ENCODE results near the gene MAL. TPM values are rescaled to one million over a fixed set of nuclear protein-coding genes. Genes with fewer than 3 reads are reported as not detected.

The MAL gene
- total RNA-seq, 2 experiments from 2014 or later = 63.5 to 63.6 TPM

GRCh38 chr2:94987074-94988020, 38.2 kb upstream of the MAL start:
- CTCF ChIA-PET = interaction anchor here (0.6 to 2.7 kb wide), 10 partner anchors 9 to 95 kb away, joined by 3 to 23 read pairs (median 6); no protein-coding TSS in a partner anchor
- Mint-ChIP-seq H3K27me3 (peaks cover 12% of the 10 kb centered on the region), H3K36me3 (no peaks in the 10 kb centered on the region), H3K4me3 (no peak overlapping the region), H3K4me1 (ENCODE audit: low read depth) (no peaks in the 10 kb centered on the region), H3K27ac (no peak overlapping the region), H3K9me3 (no peaks in the 10 kb centered on the region)
- intact Hi-C loops (cut with micrococcal nuclease) = no loop called here
- POLR2A ChIA-PET = no interaction called here
- no peak for DNase-seq

- H3K4me1 Mint-ChIP-seq (ENCODE audit: low read depth) = no peaks in the 10 kb centered on the region
- intact Hi-C loops (cut with micrococcal nuclease) = no loop called here
- peaks cover 15% of the 10 kb centered on the region for H3K27me3 Mint-ChIP-seq
- H3K27ac Mint-ChIP-seq = no peak overlapping the region
- H3K36me3 Mint-ChIP-seq = no peaks in the 10 kb centered on the region
- no peak overlapping the region for H3K4me3 Mint-ChIP-seq
- DNase-seq = no peak
- POLR2A ChIA-PET = no interaction called here
- CTCF ChIA-PET = interaction anchor here (1.2 kb wide), 1 partner anchor 124 kb away, joined by 6 read pairs; no protein-coding TSS in a partner anchor
- H3K9me3 Mint-ChIP-seq = no peaks in the 10 kb centered on the region
These were observed 34.6 kb upstream of the MAL start for GRCh38 chr2:94990956-94991355.

GRCh38 chr2:94992360-94992759, 33.1 kb upstream of the MAL start:
- no peak overlapping the region for H3K27ac Mint-ChIP-seq
- H3K4me3 Mint-ChIP-seq = no peak overlapping the region
- POLR2A ChIA-PET = no interaction called here
- intact Hi-C loops (cut with micrococcal nuclease) = no loop called here
- peaks cover 19% of the 10 kb centered on the region for H3K27me3 Mint-ChIP-seq
- no peak for DNase-seq
- no peaks in the 10 kb centered on the region for H3K36me3 Mint-ChIP-seq
- no peaks in the 10 kb centered on the region for H3K9me3 Mint-ChIP-seq
- CTCF ChIA-PET = no interaction called here
- H3K4me1 Mint-ChIP-seq (ENCODE audit: low read depth) = no peaks in the 10 kb centered on the region

GRCh38 chr2:94993176-94994062, 32.1 kb upstream of the MAL start:
- peaks cover 25% of the 10 kb centered on the region for H3K27me3 Mint-ChIP-seq

DNA sequence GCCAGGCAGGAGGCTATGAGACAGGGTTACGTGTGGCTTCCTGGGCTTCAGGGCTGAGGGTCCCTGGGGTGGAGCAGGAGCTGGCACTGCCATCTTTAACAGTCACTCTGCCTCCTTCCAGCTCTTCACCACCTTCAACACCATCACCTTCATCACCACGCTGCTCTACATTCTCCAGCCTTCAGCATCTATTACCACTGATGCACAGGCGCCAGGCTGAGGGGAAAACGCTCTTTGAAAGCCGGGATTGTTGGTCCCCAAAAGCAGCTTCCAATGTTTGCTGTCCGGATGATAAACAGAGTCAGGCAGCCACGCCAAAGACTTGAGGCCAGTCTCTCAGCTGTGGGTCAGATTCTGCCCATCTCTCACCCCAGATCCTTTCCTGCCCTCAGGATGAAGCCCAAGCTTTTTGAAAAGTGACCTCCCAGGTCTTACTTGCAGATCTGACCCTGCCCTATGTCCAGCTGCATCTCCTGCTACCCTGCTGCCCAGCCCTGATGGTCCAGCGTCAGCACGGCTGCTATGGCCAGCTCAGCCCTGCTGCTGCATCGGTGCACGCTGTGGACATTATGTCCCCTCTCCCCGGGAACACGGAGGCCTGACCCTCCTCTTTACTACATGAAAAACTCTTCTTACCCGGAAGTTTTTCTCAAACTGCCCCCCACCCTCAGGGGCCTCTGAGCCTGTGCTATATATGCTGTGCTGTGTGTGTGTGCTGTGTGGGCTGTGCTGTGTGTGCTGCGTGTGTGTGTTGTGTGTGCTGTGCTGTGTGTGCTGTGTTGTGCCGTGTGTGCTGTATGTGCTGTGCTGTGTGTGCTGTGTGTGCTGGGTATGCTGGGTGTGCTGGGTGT, 31.2 kb upstream of the MAL start:
- Mint-ChIP-seq H3K27ac (no peak overlapping the region), H3K27me3 (peaks cover 28% of the 10 kb centered on the region), H3K9me3 (no peaks in the 10 kb centered on the region), H3K4me1 (ENCODE audit: low read depth) (no peaks in the 10 kb centered on the region), H3K36me3 (no peaks in the 10 kb centered on the region), H3K4me3 (no peak overlapping the region)
- ChIA-PET POLR2A (no interaction called here), CTCF (no interaction called here)
- intact Hi-C loops (cut with micrococcal nuclease) = no loop called here
- DNase-seq = no peak

More at GRCh38 chr2:94993176-94994062, 32.1 kb upstream of the MAL start:
- Mint-ChIP-seq H3K36me3 (no peaks in the 10 kb centered on the region), H3K9me3 (no peaks in the 10 kb centered on the region), H3K4me1 (ENCODE audit: low read depth) (no peaks in the 10 kb centered on the region), H3K4me3 (no peak overlapping the region), H3K27ac (no peak overlapping the region)
- POLR2A ChIA-PET = no interaction called here
- DNase-seq = no peak
- CTCF ChIA-PET = no interaction called here
- intact Hi-C loops (cut with micrococcal nuclease) = no loop called here

DNA sequence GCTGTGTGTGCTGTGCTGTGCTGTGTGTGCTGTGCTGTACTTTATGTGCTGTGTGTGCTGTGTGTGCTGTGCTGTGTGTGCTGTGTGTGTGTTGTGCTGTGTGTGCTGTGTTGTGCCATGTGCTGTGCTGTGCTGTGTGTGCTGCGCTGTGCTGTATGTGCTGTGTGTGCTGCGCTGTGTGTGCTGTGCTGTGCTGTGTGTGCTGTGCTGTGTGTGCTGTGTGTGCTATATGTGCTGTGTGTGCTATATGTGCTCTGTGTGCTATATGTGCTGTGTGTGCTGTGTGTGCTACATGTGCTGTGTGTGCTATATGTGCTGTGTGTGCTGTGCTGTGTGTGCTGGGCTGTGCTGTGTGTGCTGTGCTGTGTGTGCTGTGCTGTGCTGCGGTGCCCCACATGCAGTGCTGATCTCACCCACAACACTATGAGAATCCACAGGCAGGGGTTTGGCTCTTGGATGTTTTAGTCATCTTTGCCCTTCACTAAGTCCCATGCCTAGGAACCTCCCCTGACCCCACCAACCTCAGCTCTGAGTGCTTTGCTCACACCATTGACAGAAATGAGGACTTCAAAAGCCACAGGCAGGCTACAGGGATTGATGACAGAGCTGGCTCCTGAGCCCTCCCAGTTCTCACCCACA, 30.5 kb upstream of the MAL start:
- Mint-ChIP-seq H3K9me3 (no peaks in the 10 kb centered on the region), H3K27me3 (peaks cover 28% of the 10 kb centered on the region), H3K36me3 (no peaks in the 10 kb centered on the region), H3K4me3 (no peak overlapping the region), H3K27ac (no peak overlapping the region), H3K4me1 (ENCODE audit: low read depth) (no peaks in the 10 kb centered on the region)
- ChIA-PET CTCF (interaction anchor here (2.0 kb wide), 1 partner anchor 9 kb away, joined by 8 read pairs; no protein-coding TSS in a partner anchor), POLR2A (no interaction called here)
- intact Hi-C loops (cut with micrococcal nuclease) = no loop called here
- no peak for DNase-seq

- ChIA-PET CTCF (interaction anchor here (1.2 to 2.0 kb wide), 2 partner anchors 9 to 27 kb away, joined by 5 to 8 read pairs; no protein-coding TSS in a partner anchor), POLR2A (no interaction called here)
These were observed 29.8 kb upstream of the MAL start for GRCh38 chr2:94995553-94996304.

GRCh38 chr2:94996305-94997100, 29.0 kb upstream of the MAL start:
- Mint-ChIP-seq H3K4me1 (ENCODE audit: low read depth) (no peaks in the 10 kb centered on the region), H3K27me3 (peaks cover 28% of the 10 kb centered on the region), H3K27ac (no peak overlapping the region), H3K4me3 (no peak overlapping the region), H3K9me3 (no peaks in the 10 kb centered on the region), H3K36me3 (no peaks in the 10 kb centered on the region)
- no peak for DNase-seq
- POLR2A ChIA-PET = no interaction called here
- CTCF ChIA-PET = interaction anchor here (1.2 to 2.0 kb wide), 2 partner anchors 10 to 26 kb away, joined by 5 to 8 read pairs; no protein-coding TSS in a partner anchor
- intact Hi-C loops (cut with micrococcal nuclease) = no loop called here

More at GRCh38 chr2:94995553-94996304, 29.8 kb upstream of the MAL start:
- intact Hi-C loops (cut with micrococcal nuclease) = no loop called here
- H3K27me3 Mint-ChIP-seq = peaks cover 28% of the 10 kb centered on the region
- no peak overlapping the region for H3K27ac Mint-ChIP-seq
- no peaks in the 10 kb centered on the region for H3K36me3 Mint-ChIP-seq
- no peak overlapping the region for H3K4me3 Mint-ChIP-seq
- no peaks in the 10 kb centered on the region for H3K4me1 Mint-ChIP-seq (ENCODE audit: low read depth)
- no peaks in the 10 kb centered on the region for H3K9me3 Mint-ChIP-seq
- DNase-seq = no peak

GRCh38 chr2:94997981-94998930, 27.3 kb upstream of the MAL start:
- Mint-ChIP-seq H3K4me1 (ENCODE audit: low read depth) (no peaks in the 10 kb centered on the region), H3K36me3 (no peaks in the 10 kb centered on the region), H3K27ac (no peak overlapping the region), H3K4me3 (no peak overlapping the region), H3K9me3 (no peaks in the 10 kb centered on the region), H3K27me3 (peaks cover 25% of the 10 kb centered on the region)
- POLR2A ChIA-PET = no interaction called here
- no peak for DNase-seq
- CTCF ChIA-PET = no interaction called here
- intact Hi-C loops (cut with micrococcal nuclease) = no loop called here

Measured in activated CD4-positive, alpha-beta memory T cell treated with anti-CD3 and anti-CD28 coated beads for 36 hours (primary cell).